ENCODE data around the gene KLHL41.
"Not testable (repeated sequence)": the region's sequence is repeated elsewhere in the genome, so short reads cannot be mapped to it uniquely, and the experiment has no call there.

KLHL41 gene

DNA sequence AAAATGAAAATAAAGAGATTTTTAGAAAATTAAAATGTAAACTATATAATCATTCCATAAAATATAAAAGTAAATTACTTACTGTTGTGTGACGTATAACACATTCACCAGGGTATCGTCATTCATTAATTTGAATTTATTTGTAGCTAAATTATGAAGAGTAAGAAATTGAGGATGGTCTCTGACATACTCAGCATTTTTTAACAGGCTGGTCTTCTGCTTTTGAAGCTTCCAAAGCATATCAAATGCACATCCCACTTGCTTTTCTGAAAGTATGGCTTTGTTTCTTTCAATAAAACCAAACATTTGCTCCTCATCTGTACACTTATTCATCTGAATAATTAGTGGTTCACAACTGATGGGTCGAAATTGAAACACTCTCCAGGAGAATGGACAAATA is 62.1 kb downstream of the KLHL41 start:
- Histone ChIP-seq H3K36me3 (ENCODE audit: insufficient read depth, low read length) (no peaks in the 10 kb centered on the region), H3K9me3 (ENCODE audit: control insufficient read depth, insufficient read depth, low read length) (no peaks in the 10 kb centered on the region), H3K4me1 (ENCODE audit: insufficient read depth, low read length) (0 out of 2 replicates have a peak, but pooled peaks cover 3% of the 10 kb centered on the region), H3K9ac (ENCODE audit: low read depth, low read length) (no peak overlapping the region)

GRCh38 chr2:169572189-169572588 is 62.7 kb downstream of the KLHL41 start:
- Histone ChIP-seq H3K4me1 (ENCODE audit: insufficient read depth, low read length) (0 out of 2 replicates have a peak, but pooled peaks cover 3% of the 10 kb centered on the region), H3K36me3 (ENCODE audit: insufficient read depth, low read length) (no peaks in the 10 kb centered on the region), H3K9ac (ENCODE audit: low read depth, low read length) (no peak overlapping the region), H3K9me3 (ENCODE audit: control insufficient read depth, insufficient read depth, low read length) (no peaks in the 10 kb centered on the region)

DNA sequence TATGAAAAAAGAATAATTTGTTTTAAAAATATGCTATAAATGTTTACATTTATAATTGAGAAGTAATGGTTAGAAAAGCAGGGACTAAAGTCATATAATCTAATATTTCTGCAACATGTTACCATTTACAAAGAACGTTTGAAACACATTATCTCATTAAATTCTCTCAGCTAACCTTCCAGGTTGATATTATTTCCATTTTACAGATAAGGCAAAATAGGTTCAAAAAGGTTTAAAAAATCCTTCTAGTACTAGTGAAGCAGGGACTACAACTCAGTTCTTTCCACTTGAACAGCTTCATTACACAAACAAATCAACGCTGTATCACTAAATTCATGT is 63.3 kb downstream of the KLHL41 start:
- H3K4me1 ChIP-seq (ENCODE audit: insufficient read depth, low read length) = 0 out of 2 replicates have a peak, but pooled peaks cover 3% of the 10 kb centered on the region
- peak overlapping the region; percentile 93 for H3K9ac ChIP-seq (ENCODE audit: low read depth, low read length)
- H3K36me3 ChIP-seq (ENCODE audit: insufficient read depth, low read length) = no peaks in the 10 kb centered on the region
- H3K9me3 ChIP-seq (ENCODE audit: control insufficient read depth, insufficient read depth, low read length) = no peaks in the 10 kb centered on the region

GRCh38 chr2:169573160-169573973 is 63.9 kb downstream of the KLHL41 start, which contains the start of gene FASTKD1:
Gene FASTKD1 (minus strand): TSS chr2:169573865. CDS start chr2:169572029, 1,836 bp downstream.
- Histone ChIP-seq H3K36me3 (ENCODE audit: insufficient read depth, low read length) (no peaks in the 10 kb centered on the region), H3K9me3 (ENCODE audit: control insufficient read depth, insufficient read depth, low read length) (no peaks in the 10 kb centered on the region), H3K9ac (ENCODE audit: low read depth, low read length) (peak within 1 kb of the TSS; percentile 93), H3K4me1 (ENCODE audit: insufficient read depth, low read length) (0 out of 2 replicates have a peak, but pooled peaks cover 3% of the 10 kb centered on the region)

GRCh38 chr2:169573974-169574299 is 64.4 kb downstream of the KLHL41 start:
- H3K9me3 ChIP-seq (ENCODE audit: control insufficient read depth, insufficient read depth, low read length) = no peaks in the 10 kb centered on the region
- no peak overlapping the region for H3K9ac ChIP-seq (ENCODE audit: low read depth, low read length)
- 0 out of 2 replicates have a peak, but pooled peaks cover 3% of the 10 kb centered on the region for H3K4me1 ChIP-seq (ENCODE audit: insufficient read depth, low read length)
- no peaks in the 10 kb centered on the region for H3K36me3 ChIP-seq (ENCODE audit: insufficient read depth, low read length)

DNA sequence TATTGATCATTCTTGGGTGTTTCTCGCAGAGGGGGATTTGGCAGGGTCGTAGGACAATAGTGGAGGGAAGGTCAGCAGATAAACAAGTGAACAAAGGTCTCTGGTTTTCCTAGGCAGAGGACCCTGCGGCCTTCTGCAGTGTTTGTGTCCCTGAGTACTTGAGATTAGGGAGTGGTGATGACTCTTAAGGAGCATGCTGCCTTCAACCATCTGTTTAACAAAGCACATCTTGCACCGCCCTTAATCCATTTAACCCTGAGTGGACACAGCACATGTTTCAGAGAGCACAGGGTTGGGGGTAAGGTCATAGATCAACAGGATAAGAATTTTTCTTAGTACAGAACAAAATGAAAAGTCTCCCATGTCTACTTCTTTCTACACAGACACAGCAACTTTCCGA is 65.0 kb downstream of the KLHL41 start:
- not testable (repeated sequence) for H3K9me3 ChIP-seq (ENCODE audit: control insufficient read depth, insufficient read depth, low read length); H3K4me1 ChIP-seq (ENCODE audit: insufficient read depth, low read length); H3K36me3 ChIP-seq (ENCODE audit: insufficient read depth, low read length)

GRCh38 chr2:169575264-169575663 is 65.8 kb downstream of the KLHL41 start:
- not testable (repeated sequence) for H3K36me3 ChIP-seq (ENCODE audit: insufficient read depth, low read length); H3K4me1 ChIP-seq (ENCODE audit: insufficient read depth, low read length); H3K9me3 ChIP-seq (ENCODE audit: control insufficient read depth, insufficient read depth, low read length); H3K9ac ChIP-seq (ENCODE audit: low read depth, low read length)

More for the DNA sequence above, 65.0 kb downstream of the KLHL41 start:
- not testable (repeated sequence) for H3K9ac ChIP-seq (ENCODE audit: low read depth, low read length)

Measured in ES-I3 (cell line).